K562 (cell line): ENCODE data around the gene RPS23. TPM values are rescaled to one million over a fixed set of nuclear protein-coding genes. Genes with fewer than 3 reads are reported as not detected.

Experiments used
- ATF7 ChIP-seq: fragments of 450-650 bp; IDR thresholded peaks from 2 replicates; pipeline ENCODE4 v1.7.1; 2014; ENCODE audit warnings: mild to moderate bottlenecking, moderate library complexity
- CREB1 ChIP-seq, 2 experiments: sonication (generic) in 1 of 2; formaldehyde crosslinking in 1 of 2; IDR thresholded peaks; 2 replicates each; pipeline versions ENCODE4 v1.6.1 to v1.8.0; 2012 to 2022; ENCODE audit warnings: inconsistent platforms in 1 of 2, mild to moderate bottlenecking in 1 of 2, missing genetic modification reagents in 1 of 2, moderate library complexity in 1 of 2
- CTBP1 ChIP-seq: fragments of 450-650 bp; IDR thresholded peaks from 2 replicates; pipeline ENCODE4 v1.6.1; 2016; ENCODE audit warnings: borderline replicate concordance
- ETV5 ChIP-seq: sonication (generic); formaldehyde crosslinking; IDR thresholded peaks from 2 replicates; pipeline ENCODE4 v1.4.0; 2020; ENCODE audit warnings: low read depth, mild to moderate bottlenecking, missing genetic modification reagents
- ETV6 ChIP-seq, 3 experiments: fragments of 150-350 bp in 1 of 3; sonication (generic) in 1 of 3; formaldehyde crosslinking in 1 of 3; IDR thresholded peaks; 2 replicates each; pipeline versions ENCODE4 v1.6.1 to v1.8.0; 2014 to 2022; ENCODE audit warnings: borderline replicate concordance in 2 of 3, low read depth in 2 of 3, antibody characterized with exemption in 1 of 3, low read length in 1 of 3, mild to moderate bottlenecking in 1 of 3, missing genetic modification reagents in 1 of 3
- FOXP4 ChIP-seq: sonication (generic); formaldehyde crosslinking; IDR thresholded peaks from 2 replicates; pipeline ENCODE4 v1.8.0; 2022; ENCODE audit warnings: mild to moderate bottlenecking, missing genetic modification reagents, borderline replicate concordance
- KDM5B ChIP-seq: fragments of 200-600 bp; sonication (generic); IDR thresholded peaks from 2 replicates; pipeline ENCODE4 v1.6.1; 2012; ENCODE audit warnings: low read depth, mild to moderate bottlenecking, moderate library complexity, low read length, control low read depth, inconsistent platforms; ENCODE audit not compliant: insufficient replicate concordance
- MIER1 ChIP-seq: fragments of 450-650 bp; IDR thresholded peaks from 2 replicates; pipeline ENCODE4 v1.6.1; 2016; ENCODE audit warnings: antibody characterized with exemption, mild to moderate bottlenecking, low read depth
- MYNN ChIP-seq, 2 experiments: sonication (generic); formaldehyde crosslinking in 1 of 2; IDR thresholded peaks; 2 replicates each; pipeline versions ENCODE4 v1.5.0 to v1.6.1; 2016 to 2020; ENCODE audit warnings: antibody characterized with exemption in 1 of 2, missing genetic modification reagents in 1 of 2
- NRF1 ChIP-seq, 2 experiments: fragments of 450-650 bp; IDR thresholded peaks in 1 of 2; conservative IDR thresholded peaks in 1 of 2; 2 replicates each; pipeline ENCODE4 v1.6.1; 2014; ENCODE audit warnings: mild to moderate bottlenecking in 2 of 2
- RAD21 ChIP-seq, 2 experiments: fragments of 250-450 bp in 1 of 2; fragments of 450-650 bp in 1 of 2; sonication (Bioruptor Pico) in 1 of 2; formaldehyde crosslinking in 1 of 2; IDR thresholded peaks in 1 of 2; conservative IDR thresholded peaks in 1 of 2; 2 replicates each; pipeline versions ENCODE4 v1.4.0 to v1.8.0; 2020 to 2022; ENCODE audit warnings: mild to moderate bottlenecking in 2 of 2, moderate library complexity in 1 of 2
- RCOR1 ChIP-seq, 2 experiments: IDR thresholded peaks; 2 replicates each; pipeline ENCODE4 v1.6.1; 2012; ENCODE audit warnings: low read depth in 2 of 2, low read length in 2 of 2, borderline replicate concordance in 1 of 2, improper control_type of control experiment in 1 of 2
- SMARCE1 ChIP-seq: fragments of 450-650 bp; IDR thresholded peaks from 2 replicates; pipeline ENCODE4 v1.7.1; 2016; ENCODE audit warnings: mild to moderate bottlenecking
- ZZZ3 ChIP-seq: fragments of 450-650 bp; IDR thresholded peaks from 2 replicates; pipeline ENCODE4 v1.6.1; 2016; ENCODE audit warnings: antibody characterized with exemption, mild to moderate bottlenecking, moderate library complexity
- polyA plus RNA-seq, 8 experiments: library from polyadenylated mRNA; depleted of rRNA in 4 of 8; stranded (reverse) in 5 of 8; unstranded in 3 of 8; fragments of >200 nt; fragmentation: Nextera tagmentation in 2 of 8; fragmentation: Illumina TruSeq in 1 of 8; extraction: Ambion mirVana in 2 of 8; extraction: Trizol in 1 of 8; gene quantifications; 2 replicates each; pipeline versions ENCODE4 v1.2.1 to v1.2.3, GENCODE V29; 2011 to 2014; ENCODE audit warnings: inconsistent platforms in 1 of 8, missing spikeins in 1 of 8
- total RNA-seq, 7 experiments: library from RNA; depleted of rRNA in 6 of 7; stranded (reverse); fragments of >200 nt in 6 of 7; fragmentation: Illumina TruSeq in 2 of 7; extraction: Trizol in 2 of 7; gene quantifications; 2 replicates each; pipeline versions ENCODE4 v1.2.1 to v1.2.3, GENCODE V29; 2011 to 2021; ENCODE audit warnings: low replicate concordance in 1 of 7
- TF ChIP-seq, protein P1 (sequence below): sonication (generic); formaldehyde crosslinking; IDR thresholded peaks from 2 replicates; pipeline ENCODE4 v1.8.0; 2022; ENCODE audit warnings: mild to moderate bottlenecking, missing genetic modification reagents
- TF ChIP-seq, protein P2 (sequence below): sonication (generic); formaldehyde crosslinking; IDR thresholded peaks from 2 replicates; pipeline ENCODE4 v1.8.1; 2023; ENCODE audit warnings: mild to moderate bottlenecking, missing genetic modification reagents
- TF ChIP-seq, protein P3 (sequence below): fragments of 250-450 bp; sonication (Bioruptor Pico); IDR thresholded peaks from 2 replicates; pipeline ENCODE4 v1.8.0; 2022; ENCODE audit warnings: inconsistent platforms, mild to moderate bottlenecking, moderate library complexity, borderline replicate concordance

Gene RPS23
- total and polyA plus RNA-seq, 9 of the 15 experiments (the other 6 are each of a cell fraction or from before 2014, with no cell fraction given), result 3,252 to 10,689 (median 6,302) TPM

- no peak for TF ChIP-seq FOXP4 (CRISPR knock-in tag)
- TF ChIP-seq ETV5 (CRISPR knock-in tag), result no peak
- TF ChIP-seq SMARCE1, result no peak
- peak in 1 of 2 experiments; percentile 47; a peak in 1 of 4 replicates for TF ChIP-seq RCOR1 (IDR thresholded peaks at IDR 0.05; ENCODE audit: borderline replicate concordance in 1 of 2, low read depth in 2 of 2, low read length in 2 of 2)
- 0 out of 2 replicates have a peak, but pooled peaks have one; percentile 26 for TF ChIP-seq ATF7
- no peak for TF ChIP-seq ETV6 (IDR thresholded peaks at IDR 0.05; ENCODE audit: borderline replicate concordance in 1 of 2, low read depth in 2 of 2, low read length in 1 of 2)
- no peak for TF ChIP-seq ETV6 (CRISPR knock-in tag; IDR thresholded peaks at IDR 0.05; ENCODE audit: borderline replicate concordance)
- TF ChIP-seq MIER1, result no peak
- TF ChIP-seq, protein P1, sequence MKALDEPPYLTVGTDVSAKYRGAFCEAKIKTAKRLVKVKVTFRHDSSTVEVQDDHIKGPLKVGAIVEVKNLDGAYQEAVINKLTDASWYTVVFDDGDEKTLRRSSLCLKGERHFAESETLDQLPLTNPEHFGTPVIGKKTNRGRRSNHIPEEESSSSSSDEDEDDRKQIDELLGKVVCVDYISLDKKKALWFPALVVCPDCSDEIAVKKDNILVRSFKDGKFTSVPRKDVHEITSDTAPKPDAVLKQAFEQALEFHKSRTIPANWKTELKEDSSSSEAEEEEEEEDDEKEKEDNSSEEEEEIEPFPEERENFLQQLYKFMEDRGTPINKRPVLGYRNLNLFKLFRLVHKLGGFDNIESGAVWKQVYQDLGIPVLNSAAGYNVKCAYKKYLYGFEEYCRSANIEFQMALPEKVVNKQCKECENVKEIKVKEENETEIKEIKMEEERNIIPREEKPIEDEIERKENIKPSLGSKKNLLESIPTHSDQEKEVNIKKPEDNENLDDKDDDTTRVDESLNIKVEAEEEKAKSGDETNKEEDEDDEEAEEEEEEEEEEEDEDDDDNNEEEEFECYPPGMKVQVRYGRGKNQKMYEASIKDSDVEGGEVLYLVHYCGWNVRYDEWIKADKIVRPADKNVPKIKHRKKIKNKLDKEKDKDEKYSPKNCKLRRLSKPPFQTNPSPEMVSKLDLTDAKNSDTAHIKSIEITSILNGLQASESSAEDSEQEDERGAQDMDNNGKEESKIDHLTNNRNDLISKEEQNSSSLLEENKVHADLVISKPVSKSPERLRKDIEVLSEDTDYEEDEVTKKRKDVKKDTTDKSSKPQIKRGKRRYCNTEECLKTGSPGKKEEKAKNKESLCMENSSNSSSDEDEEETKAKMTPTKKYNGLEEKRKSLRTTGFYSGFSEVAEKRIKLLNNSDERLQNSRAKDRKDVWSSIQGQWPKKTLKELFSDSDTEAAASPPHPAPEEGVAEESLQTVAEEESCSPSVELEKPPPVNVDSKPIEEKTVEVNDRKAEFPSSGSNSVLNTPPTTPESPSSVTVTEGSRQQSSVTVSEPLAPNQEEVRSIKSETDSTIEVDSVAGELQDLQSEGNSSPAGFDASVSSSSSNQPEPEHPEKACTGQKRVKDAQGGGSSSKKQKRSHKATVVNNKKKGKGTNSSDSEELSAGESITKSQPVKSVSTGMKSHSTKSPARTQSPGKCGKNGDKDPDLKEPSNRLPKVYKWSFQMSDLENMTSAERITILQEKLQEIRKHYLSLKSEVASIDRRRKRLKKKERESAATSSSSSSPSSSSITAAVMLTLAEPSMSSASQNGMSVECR (CRISPR knock-in tag), result no peak
- TF ChIP-seq MYNN (IDR thresholded peaks at IDR 0.05), result no peak
- TF ChIP-seq MYNN (CRISPR knock-in tag; IDR thresholded peaks at IDR 0.05), result no peak
- TF ChIP-seq ZZZ3, result no peak
- no peak for TF ChIP-seq KDM5B
- TF ChIP-seq, protein P2, sequence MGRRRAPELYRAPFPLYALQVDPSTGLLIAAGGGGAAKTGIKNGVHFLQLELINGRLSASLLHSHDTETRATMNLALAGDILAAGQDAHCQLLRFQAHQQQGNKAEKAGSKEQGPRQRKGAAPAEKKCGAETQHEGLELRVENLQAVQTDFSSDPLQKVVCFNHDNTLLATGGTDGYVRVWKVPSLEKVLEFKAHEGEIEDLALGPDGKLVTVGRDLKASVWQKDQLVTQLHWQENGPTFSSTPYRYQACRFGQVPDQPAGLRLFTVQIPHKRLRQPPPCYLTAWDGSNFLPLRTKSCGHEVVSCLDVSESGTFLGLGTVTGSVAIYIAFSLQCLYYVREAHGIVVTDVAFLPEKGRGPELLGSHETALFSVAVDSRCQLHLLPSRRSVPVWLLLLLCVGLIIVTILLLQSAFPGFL (CRISPR knock-in tag), result no peak
- TF ChIP-seq, protein P3, sequence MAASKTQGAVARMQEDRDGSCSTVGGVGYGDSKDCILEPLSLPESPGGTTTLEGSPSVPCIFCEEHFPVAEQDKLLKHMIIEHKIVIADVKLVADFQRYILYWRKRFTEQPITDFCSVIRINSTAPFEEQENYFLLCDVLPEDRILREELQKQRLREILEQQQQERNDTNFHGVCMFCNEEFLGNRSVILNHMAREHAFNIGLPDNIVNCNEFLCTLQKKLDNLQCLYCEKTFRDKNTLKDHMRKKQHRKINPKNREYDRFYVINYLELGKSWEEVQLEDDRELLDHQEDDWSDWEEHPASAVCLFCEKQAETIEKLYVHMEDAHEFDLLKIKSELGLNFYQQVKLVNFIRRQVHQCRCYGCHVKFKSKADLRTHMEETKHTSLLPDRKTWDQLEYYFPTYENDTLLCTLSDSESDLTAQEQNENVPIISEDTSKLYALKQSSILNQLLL, result no peak
- no peak for TF ChIP-seq CREB1 (IDR thresholded peaks at IDR 0.05)
- peak; percentile 68 for TF ChIP-seq CREB1 (CRISPR knock-in tag; IDR thresholded peaks at IDR 0.05)
- TF ChIP-seq RAD21 (CRISPR knock-in tag; conservative IDR thresholded peaks at IDR 0.05 in 1 of 2, IDR thresholded peaks at IDR 0.05 in 1 of 2), result peak; percentile 82 to 93
- TF ChIP-seq NRF1 (conservative IDR thresholded peaks at IDR 0.05 in 1 of 2, IDR thresholded peaks at IDR 0.05 in 1 of 2), result no peak
- TF ChIP-seq CTBP1, result peak; percentile 63; the same call in 1 of the 2 replicates
Observed at GRCh38 chr5:82312373-82312856, 34.3 kb upstream of the RPS23 start (continued).
